Measurements from ENCODE around the gene LHFPL2.
"Not testable (repeated sequence)": the region's sequence is repeated elsewhere in the genome, so short reads cannot be mapped to it uniquely, and the experiment has no call there.

Gene LHFPL2

DNA sequence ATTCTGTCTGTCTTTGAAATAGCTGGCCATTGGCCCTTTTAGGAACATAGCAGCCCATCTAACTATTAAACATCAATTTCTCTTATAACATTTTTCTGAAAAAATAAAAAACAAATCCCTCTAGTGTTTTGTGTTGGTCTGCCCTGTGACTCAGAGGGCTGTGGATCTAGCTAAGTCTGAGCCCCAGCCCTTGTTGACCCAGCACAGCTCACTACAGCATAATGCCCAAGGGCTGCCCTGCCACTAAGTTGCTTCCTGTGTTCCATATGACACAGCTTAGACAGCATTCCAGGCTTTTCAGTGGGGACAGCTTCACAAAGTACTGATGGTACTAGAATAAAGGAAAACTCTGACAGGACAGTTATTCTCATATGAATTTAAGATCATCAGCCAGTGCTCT is 152.2 kb downstream of the LHFPL2 start:
- DNase-seq: no peak

DNA sequence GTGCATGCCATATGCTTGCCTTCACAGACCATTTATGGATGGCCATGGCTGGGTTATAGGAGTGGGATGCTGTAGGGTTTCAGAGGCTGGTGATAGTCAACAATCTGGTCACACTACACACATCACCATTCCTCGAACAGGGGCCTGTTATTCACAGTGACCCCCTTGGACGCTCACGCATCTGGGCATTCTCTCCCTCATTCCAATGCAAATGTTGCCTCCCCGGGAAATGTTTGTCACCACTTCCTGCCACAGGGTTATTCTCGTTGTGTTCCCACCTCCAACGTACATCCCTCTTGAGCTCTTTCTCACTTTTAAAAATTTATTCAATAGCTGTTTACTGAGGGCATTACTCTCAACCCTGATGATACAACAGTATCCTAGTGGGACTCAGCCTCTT is 152.8 kb downstream of the LHFPL2 start:
- DNase-seq: no peak

DNA sequence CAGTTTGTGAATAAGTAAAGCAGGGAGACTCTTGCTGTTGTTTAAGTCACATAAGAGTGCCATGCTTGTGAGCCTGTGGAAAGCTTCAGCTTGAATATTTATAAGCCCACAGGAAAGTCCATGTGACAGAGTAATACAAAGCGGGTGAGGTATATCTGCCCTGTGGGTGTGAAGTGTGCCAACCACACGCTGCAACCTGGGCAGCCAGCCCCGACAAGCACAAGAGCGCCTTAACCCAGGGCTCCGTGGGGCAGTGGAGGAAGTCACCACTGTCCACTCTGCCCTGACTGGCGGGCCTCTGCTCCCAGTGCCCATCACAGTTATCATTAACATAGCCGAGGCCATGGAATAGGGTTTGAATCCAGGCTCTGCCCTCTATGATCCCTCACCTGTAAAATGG is 155.9 kb downstream of the LHFPL2 start:
- no peak for DNase-seq

DNA sequence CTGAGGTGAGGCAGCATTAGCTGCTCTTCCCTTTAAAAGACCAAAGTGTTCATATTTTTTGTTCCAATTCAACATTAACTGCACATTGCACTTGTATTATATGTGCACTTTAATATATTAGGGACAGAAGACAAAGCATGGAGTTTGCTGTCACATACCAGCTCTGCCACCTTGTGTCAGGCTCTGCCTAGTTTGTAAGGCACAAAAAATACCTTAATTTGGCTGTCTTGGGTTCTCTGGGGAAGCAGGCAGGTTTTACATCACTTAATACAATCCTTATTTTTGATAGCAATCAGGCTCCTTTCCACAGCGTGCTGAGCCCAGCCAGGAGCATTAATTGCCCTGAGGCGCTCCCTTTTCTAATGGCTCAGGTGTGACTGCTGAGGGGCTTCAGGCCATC is 156.3 kb downstream of the LHFPL2 start:
- DNase-seq: no peak

DNA sequence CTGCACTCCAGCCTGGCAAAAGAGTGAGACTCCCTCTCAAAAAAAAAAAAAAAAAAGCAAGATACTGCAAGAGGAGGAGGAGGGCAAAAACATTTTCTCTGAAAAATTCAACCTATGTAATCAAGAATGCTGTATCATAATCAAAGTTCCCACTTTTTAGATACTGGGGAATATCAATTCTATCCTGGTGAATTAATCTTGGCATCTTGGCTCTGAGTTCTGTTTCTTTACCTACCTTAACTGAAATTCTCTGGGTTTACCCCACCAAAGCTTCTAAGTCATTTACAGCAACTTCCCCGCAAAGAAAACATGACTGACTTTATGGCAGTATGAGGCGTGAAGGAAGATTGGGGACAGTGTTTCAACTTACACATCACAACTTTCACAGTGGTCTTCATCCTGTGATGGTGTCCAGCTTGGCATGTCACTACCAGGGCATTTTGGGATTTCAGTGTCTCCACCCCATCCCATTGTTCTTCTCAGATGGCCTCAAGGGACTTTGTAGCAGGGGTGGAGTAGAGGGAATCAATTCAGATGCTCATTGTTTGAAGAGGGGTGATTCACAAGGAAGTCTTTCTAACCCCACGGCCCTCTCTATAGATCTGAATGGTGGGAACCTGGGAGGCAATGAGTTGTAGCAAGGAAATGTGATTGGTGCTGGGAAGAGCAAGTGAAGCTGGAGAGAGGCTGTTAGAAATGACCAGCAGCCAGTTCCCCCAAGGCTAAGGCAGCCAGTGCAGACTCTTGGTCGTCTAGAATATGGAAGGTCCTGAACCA is 157.7 kb downstream of the LHFPL2 start:
- DNase-seq: no peak

DNA sequence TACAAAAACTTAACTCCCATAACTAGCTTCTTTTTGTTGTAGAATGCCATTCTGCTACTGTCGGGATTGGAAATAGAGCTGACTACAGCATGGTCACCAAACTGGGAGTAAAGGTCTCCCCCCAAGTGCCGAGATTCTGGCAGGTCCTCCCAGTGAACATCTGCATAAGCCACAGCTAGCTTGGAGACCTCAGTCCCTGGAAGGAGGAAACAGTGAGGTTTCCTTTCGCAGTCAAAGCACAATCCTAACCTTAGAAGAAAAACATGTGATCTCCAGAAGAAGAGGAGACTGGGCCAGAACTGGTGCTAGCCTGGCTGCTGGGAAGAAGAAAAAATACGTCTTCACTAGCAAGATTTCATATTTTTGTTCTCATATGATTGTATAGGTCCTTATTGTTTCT is 160.7 kb downstream of the LHFPL2 start:
- no peak for DNase-seq

DNA sequence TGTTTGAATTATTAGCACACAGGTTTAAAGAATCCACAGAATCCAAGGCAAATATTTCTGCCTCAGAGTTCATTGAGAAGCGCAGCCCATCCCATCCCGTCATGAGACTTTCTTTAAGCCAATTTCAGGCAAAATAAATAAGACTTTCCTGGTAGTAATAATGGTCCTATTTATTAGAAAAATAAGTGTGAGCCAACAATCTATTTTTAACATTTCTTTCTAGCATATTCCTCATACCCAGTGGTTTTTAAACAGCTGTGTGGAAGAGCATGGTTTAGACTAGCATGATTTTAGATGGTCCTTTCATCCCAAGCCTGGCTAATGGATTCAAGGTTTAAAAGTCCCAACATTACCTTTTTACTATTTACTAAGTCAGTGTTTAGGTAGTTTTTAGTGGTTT is 162.4 kb downstream of the LHFPL2 start:
- no peak for DNase-seq

DNA sequence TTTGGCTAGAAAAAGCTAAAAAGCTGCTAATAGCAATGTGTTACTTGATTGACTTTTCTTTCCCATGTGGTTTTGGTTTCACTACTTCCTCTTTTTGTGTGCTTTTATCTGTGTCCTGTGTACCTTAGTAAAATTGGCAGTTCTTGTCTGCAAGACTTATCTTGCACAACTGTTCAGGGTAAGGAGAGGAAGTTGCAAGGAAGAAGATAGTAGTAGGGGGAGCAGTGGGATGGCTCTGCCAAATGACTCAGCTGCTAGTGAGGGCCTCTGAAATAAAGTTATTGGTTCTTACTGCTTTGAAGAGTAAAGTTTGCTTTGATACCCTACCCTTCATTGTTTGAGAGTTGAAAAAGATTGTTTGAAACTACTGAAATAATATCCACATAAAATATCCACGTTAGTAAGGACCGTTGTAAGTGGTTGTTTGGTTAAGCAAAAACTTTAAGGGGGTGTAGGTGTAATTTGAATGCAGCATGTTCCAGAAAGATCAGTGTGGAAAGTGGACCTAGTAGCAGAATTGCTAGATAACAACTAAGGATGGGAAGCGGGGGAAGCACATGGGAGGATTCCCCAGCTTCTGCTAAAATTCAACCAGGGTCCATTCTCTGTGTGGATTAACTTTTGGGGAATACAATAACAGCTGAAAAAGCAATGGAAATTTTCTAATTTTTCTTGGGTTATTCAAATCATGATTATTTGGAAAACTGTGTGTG is 164.6 kb downstream of the LHFPL2 start:
- DNase-seq: no peak

DNA sequence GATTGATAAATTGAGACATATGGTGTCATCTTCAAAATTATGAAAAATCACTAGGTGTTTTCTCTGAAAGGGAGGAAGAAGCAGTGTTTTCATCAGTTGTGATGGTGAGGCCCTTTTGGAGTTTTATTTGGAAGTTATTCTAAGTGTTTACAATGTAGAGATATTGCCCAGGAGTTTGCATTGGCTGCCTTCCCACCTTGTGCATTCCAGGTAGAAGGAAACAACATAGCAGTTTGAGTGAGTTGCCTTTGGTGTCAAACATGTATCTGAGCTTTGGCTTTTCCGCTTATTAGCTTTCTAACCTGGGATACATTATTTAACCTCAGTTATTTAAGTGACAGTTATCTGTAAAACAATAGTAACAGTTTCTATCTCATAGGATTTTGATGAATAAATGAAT is 165.6 kb downstream of the LHFPL2 start:
- no peak for DNase-seq

DNA sequence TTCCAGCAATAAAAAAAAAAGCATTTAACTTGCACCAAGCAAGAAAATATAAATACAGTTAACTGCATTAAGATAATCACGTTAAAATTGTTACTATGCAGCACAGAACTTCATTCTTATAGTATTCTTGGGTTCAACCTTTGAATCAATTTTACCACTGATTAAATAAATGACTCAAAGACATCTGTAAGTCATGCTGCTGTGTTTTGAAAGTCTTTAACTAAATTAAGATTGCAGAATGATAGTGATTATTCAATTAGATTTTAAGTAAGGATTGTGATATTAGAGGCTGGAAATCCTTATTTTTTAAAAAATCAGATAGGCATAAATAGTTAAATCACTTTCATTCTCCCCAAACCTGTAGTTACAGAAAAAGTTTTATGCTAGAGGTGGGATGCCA is 171.8 kb downstream of the LHFPL2 start:
- DNase-seq: no peak

DNA sequence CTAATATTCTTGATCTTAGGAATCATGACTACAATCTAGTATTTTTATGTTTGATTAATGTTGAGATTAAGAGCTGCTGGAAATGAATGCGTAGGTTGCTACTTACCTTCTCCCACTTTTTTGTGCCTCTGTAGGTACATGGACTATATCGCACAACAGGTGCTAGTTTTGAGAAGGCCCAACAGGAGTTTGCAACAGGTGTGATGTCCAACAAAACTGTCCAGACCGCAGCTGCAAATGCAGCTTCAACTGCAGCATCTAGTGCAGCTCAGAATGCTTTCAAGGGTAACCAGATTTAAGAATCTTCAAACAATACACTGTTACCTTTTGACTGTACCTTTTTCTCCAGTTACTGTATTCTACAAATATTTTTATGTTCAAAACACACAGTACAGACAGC is 173.2 kb downstream of the LHFPL2 start:
- no peak for DNase-seq

DNA sequence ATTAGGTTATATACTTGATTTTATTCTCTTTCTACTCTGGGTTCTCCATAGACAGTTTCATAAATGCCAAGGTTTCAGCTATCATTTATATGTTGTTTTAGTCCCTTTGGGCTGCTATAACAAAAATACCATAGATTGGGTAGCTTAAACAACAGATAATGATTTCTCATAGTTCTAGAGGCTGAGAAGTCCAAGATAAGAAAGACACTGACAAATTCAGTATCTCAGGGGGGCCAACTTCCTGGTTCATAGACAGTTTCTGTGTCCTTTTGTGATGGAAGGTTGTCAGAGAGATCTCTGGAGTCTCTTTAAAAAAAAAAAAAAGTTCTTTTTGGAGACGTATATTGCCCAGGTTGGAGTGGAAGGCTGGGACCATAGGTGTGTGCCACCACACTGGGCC is 174.8 kb downstream of the LHFPL2 start:
- DNase-seq: no peak

DNA sequence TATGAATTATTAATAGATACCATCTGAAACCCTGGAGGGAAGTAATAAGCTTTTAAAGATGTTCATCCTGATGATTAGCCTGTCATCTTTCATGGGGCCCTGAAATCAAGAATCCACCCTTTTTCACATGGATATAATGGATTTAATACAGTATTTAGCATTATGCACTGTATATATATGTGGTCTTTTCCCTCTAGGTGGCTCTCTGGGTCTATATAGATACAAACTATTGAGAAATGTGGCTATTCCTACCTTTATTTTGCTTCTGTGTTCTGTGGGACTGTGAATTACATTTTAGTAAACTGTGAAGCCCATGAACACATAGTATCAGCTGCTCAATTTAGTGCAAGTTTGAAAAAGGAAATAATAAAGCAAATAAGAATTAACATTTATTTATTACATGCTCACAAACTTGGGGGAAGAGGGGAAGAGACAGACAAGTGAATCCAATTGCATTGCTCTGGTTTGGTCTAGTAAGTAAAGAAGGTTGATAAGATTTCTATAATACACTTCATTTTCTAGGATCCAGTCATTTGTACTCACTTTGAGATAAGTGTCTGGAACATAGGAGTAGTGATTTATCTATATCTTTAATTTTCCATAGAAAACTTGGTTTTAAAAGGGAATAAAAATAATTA is 176.0 kb downstream of the LHFPL2 start:
- DNase-seq: no peak

DNA sequence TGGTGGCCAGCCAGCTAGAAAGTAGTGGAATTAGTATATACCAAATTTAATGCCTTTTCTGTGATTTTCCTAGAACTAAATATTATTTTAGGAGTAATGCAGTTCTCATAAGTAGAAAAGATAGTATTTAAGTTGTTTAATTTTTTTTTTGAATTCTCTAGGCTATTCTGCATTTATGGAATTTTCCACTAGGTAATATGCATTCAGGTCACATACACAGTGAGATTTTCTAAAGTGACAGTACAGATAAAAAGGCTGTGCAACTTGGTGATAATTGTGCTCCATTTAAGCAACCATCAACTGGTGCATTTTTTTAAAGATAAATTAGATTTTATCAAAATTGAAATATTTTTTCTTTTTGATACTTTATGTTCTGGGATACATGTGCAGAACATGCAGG is 176.7 kb downstream of the LHFPL2 start:
- no peak for DNase-seq

DNA sequence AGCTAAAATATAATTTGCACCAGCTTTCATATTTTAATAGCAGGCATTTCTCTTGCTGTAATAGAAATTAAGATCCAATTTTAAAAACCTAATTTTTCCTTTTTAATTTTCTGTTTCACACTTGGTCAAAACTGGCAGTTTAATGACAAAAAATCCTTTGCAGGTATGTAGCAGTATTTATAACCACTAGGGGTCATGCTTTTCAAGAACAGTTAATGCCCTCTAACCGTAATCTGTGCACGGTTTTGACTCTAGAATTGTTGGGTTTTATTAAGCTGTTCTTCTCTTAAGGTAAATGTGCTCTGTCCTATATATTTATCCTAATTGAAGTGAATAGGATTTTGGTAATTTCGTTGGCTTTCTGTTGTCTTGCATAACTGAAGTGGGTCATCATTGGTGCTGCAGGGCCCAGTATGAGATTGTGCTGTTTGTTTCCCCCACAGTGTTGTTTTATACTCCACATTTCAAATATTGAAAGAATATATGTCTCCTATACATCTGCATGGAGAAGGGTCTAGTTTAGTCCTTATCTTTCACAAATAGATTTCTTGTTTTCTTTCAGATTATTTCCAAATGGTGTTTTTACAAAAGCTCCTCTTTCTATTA is 180.7 kb downstream of the LHFPL2 start:
- DNase-seq: no peak

DNA sequence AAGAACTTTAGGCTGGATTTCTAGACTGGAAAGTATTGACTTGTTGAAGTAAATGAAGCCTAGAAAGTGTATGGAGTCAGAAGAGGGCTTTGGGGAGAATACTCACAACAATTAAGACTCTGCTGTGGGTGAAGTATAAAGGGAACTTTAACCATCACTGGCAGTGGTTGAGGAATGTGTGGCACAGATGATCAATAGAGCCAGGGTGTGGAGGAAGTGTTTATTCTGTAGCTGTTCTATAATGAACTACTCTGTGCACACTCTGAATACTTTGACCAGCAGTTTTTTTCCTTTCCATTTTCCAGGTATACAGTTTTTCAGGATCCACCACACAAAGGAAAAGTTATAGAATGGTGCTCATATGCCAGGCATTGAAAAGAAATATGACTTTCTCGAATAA is 181.4 kb downstream of the LHFPL2 start:
- DNase-seq: no peak

DNA sequence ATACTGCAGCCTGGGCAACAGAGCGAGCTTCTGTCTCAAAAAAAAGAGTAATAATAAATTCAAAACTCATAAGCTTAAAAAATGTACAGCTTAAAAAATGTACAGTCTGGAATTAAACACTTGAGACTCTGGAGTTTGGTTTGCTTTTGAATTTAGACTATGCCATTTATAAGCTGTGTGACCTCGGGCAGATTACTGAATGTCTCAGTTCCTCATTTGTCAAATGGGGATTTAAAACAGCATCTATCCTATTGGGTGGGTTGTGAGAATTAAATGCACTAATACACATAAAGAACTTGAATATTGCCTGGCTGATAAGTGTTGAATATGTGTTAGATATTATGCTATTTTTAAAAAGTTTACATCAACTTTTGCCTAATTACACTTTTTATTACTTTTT is 189.7 kb downstream of the LHFPL2 start:
- DNase-seq: no peak

DNA sequence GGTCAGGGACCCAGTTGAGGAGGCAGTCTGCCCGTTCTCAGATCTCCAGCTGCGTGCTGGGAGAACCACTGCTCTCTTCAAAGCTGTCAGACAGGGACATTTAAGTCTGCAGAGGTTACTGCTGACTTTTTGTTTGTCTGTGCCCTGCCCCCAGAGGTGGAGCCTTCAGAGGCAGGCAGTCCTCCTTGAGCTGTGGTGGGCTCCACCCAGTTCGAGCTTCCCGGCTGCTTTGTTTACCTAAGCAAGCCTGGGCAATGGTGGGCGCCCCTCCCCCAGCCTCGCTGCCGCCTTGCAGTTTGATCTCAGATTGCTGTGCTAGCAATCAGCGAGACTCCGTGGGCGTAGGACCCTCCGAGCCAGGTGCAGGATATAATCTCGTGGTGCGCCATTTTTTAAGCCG is 191.1 kb downstream of the LHFPL2 start:
- not testable (repeated sequence) for DNase-seq

DNA sequence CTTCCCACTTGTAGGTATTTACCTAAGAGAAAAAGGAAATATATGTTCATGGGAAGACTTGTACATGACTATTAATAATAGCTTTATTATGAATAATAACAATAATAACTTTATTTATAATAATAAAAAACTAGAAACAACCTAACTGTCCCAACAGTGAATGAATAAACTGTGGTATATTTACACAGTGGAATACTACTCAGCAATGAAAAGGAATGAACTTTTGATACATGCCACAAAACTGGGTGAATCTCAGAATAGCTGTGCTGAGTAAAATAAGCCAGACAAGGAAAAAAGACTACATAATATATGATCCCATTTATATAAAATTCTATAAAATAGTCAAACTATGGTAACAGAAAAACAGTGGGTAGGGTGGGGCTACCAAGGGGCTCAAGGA is 199.5 kb downstream of the LHFPL2 start:
- no peak for DNase-seq

DNA sequence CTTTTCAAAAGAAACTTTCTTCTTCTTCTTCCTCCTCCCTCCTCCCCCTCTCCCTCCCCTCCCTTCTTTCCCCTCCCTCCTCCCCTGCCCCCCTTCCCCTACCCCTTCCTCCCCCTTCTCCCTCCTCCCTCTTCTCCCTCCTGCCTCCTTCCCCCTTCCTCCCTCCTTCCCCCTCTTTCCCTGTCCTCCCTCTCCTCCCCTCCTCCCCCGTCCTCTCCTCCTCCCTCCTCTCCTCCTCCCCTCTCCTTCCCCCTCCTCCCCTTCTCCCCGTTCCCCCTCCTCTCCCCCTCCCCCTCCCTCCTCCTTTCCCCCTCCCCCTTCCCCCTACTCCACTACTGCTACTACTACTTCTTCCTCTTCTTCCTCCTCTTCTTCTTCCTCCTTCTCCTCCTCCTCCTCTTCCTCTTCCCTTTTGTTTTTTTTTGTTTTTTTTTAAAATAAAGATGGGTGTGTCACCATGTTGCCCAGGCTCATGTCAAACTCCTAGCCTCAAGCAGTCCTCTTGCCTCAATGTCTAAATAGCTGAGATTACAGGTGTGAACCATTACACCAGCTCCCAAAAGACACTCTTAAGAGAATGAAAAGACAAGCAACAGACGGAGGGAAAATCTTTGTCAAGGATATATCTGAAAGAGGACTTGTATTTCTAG is 200.7 kb downstream of the LHFPL2 start:
- no peak for DNase-seq
